Breast epithelium (tissue), 3 donors: ENCODE results near the gene PLCB4.

Experiments
- POLR2A ChIP-seq: fragments of 450-650 bp; IDR thresholded peaks from one replicate; pipeline ENCODE4 v1.6.1; 2016; ENCODE audit warnings: antibody characterized with exemption, mild to moderate bottlenecking, moderate library complexity
- TF ChIP-seq, protein P1 (sequence below), 3 donors: fragments of 450-650 bp; IDR thresholded peaks; one replicate each; pipeline ENCODE4 v1.5.1; 2016 to 2017; ENCODE audit warnings: antibody characterized with exemption in 3 of 3, mild to moderate bottlenecking in 3 of 3, moderate library complexity in 3 of 3

DNA sequence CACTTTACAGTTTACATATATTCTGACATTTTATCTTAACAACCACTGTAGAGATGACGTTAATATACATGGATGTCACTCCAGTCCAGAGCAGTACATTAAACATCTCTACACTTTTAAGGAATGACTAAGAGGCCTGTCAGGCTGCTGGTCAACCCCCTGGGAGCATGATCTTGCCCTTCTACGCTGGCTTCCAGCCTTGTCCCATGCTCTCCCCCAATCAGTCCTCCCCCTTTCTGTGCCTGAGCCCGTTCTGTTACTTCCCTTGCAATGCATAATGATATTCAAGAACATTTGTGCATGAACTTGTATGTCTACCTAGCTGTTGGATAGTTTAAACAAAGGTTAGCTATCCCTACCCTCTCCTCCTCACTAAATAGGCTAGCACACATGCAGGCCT lies 40.5 kb upstream of the PLCB4 start:
- no peak for TF ChIP-seq POLR2A
- TF ChIP-seq, protein P1, sequence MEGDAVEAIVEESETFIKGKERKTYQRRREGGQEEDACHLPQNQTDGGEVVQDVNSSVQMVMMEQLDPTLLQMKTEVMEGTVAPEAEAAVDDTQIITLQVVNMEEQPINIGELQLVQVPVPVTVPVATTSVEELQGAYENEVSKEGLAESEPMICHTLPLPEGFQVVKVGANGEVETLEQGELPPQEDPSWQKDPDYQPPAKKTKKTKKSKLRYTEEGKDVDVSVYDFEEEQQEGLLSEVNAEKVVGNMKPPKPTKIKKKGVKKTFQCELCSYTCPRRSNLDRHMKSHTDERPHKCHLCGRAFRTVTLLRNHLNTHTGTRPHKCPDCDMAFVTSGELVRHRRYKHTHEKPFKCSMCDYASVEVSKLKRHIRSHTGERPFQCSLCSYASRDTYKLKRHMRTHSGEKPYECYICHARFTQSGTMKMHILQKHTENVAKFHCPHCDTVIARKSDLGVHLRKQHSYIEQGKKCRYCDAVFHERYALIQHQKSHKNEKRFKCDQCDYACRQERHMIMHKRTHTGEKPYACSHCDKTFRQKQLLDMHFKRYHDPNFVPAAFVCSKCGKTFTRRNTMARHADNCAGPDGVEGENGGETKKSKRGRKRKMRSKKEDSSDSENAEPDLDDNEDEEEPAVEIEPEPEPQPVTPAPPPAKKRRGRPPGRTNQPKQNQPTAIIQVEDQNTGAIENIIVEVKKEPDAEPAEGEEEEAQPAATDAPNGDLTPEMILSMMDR (IDR thresholded peaks at IDR 0.05), result no peak
